Activated T-cell treated with anti-CD3 and anti-CD28 coated beads, Interleukin-2, amount 50 U/mL, for 24 hours (primary cell): ENCODE measurements around the gene COL20A1.

Experiments
- DNase-seq: peaks from one replicate; pipeline ENCODE4 v3.0.0-alpha.2; 2020
- H3K27ac Mint-ChIP-seq: 2 replicates; pipeline ENCODE4 v1.8.0; 2020; ENCODE audit warnings: mild to moderate bottlenecking, mixed read lengths
- H3K27me3 Mint-ChIP-seq: 2 replicates; pipeline ENCODE4 v1.8.0; 2020; ENCODE audit warnings: mixed read lengths
- H3K36me3 Mint-ChIP-seq: 2 replicates; pipeline ENCODE4 v1.8.0; 2020; ENCODE audit warnings: low read depth, mixed read lengths
- H3K4me1 Mint-ChIP-seq: 2 replicates; pipeline ENCODE4 v1.8.0; 2020; ENCODE audit warnings: low read depth, mixed read lengths
- H3K4me3 Mint-ChIP-seq: 2 replicates; pipeline ENCODE4 v1.8.0; 2020; ENCODE audit warnings: mild to moderate bottlenecking, moderate library complexity, mixed read lengths
- H3K9me3 Mint-ChIP-seq: 2 replicates; pipeline ENCODE4 v1.8.0; 2020; ENCODE audit warnings: mixed read lengths

COL20A1 gene

DNA sequence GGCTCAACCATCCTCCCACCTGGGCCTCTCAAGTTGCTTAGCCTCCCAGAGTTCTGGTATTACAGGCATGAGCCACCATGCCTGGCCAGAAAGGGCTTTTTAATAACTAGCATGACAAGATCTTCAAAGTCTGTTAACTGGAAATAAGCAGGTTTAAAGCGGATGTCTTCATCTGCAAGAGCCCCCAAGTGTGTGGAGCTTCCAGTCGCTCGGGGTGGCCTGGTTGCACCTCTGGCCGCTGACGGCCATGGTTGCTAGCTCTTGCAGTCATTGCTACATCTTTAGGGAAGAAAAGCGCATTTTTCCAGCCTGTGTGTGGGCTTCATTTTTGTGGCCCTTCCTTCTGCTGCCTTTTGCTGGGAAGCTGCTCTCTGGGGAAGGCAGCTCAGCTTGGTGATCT lies 12.6 kb upstream of the COL20A1 start:
- no peaks in the 10 kb centered on the region for H3K27me3 Mint-ChIP-seq
- H3K4me1 Mint-ChIP-seq = peaks cover 5% of the 10 kb centered on the region
- no peak overlapping the region for H3K27ac Mint-ChIP-seq
- peaks cover 83% of the 10 kb centered on the region for H3K36me3 Mint-ChIP-seq
- no peak overlapping the region for H3K4me3 Mint-ChIP-seq
- DNase-seq = no peak
- H3K9me3 Mint-ChIP-seq = no peaks in the 10 kb centered on the region

- H3K27me3 Mint-ChIP-seq = no peaks in the 10 kb centered on the region
- no peak overlapping the region for H3K4me3 Mint-ChIP-seq
- no peak for DNase-seq
- peaks cover 84% of the 10 kb centered on the region for H3K36me3 Mint-ChIP-seq
- H3K4me1 Mint-ChIP-seq = peaks cover 4% of the 10 kb centered on the region
- no peaks in the 10 kb centered on the region for H3K9me3 Mint-ChIP-seq
- no peak overlapping the region for H3K27ac Mint-ChIP-seq
Observed at GRCh38 chr20:63280929-63281545, 11.9 kb upstream of the COL20A1 start.

DNA sequence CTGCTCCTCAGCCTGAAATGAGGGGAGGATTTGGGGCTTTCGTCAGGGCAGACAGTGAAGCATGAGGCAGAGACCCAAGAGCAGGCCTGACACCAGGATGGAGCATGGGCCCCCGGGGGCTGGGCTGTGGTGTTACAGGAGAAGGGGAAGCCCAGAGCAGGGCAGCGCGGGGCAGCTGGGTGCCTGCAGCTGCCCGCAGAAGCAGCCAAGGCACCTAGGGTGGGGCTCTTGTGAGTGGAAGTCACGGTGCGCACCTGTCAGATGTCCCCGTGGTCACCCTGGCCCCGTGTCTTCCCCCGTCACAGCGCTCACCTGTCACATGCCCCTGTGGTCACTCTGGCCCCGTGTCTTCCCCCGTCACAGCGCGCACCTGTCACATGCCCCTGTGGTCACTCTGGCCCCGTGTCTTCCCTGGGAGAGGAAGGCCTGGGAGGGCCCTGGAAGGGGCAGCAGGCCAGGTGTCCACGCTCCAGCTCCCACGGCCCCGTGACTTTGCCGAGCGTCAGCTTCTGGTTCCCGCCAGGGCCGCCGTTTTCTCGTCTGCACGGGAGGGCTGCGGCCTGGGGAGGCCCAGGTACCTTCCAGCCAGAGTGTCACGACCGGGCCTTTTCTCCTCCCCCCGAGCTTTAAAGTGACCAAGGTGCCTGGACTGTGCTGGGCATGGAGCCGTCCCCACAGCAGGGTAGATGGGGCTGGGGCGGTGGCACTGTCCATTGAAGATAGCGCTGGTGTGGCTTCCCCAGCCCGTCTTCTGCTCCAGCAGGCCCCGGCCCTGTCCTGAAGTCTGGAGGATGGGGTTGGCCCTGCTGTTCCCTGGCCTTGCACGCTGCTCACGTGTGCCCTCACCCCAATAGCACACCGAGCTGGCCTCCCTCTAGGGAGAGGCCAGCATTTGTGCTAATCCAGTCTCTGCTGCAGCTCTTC lies 11.0 kb upstream of the COL20A1 start:
- Mint-ChIP-seq H3K36me3 (peaks cover 79% of the 10 kb centered on the region), H3K27ac (no peak overlapping the region), H3K4me3 (no peak overlapping the region), H3K9me3 (no peaks in the 10 kb centered on the region), H3K27me3 (no peaks in the 10 kb centered on the region), H3K4me1 (peaks cover 4% of the 10 kb centered on the region)
- DNase-seq = no peak

DNA sequence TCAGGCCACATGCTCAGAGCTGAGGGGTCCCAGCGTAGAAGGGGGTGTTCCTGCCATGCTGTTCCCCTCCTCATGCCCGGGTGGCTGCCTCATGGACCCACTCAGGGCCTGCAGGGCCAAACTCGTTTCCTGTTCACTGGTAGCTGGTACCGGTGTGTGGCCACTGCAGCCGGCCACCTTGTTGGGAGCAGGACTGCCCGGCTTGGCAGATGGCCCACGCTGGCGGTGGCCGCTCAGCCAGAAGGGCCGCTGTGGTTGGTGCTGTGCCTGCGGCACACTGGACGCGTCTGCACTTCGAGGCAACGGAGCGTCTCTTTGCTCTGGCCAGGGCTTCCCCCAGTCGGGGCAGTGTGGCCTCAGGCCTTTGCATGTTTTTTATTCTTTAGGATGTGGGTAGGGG lies 10.0 kb upstream of the COL20A1 start:
- Mint-ChIP-seq H3K4me1 (peaks cover 4% of the 10 kb centered on the region), H3K4me3 (no peak overlapping the region)

GRCh38 chr20:63283397-63284082 lies 9.4 kb upstream of the COL20A1 start:
- H3K9me3 Mint-ChIP-seq = no peaks in the 10 kb centered on the region
- no peak for DNase-seq
- H3K4me3 Mint-ChIP-seq = peak overlapping the region; percentile 62
- H3K27me3 Mint-ChIP-seq = no peaks in the 10 kb centered on the region
- peak overlapping the region; percentile 52 for H3K27ac Mint-ChIP-seq
- peaks cover 4% of the 10 kb centered on the region for H3K4me1 Mint-ChIP-seq
- peaks cover 75% of the 10 kb centered on the region for H3K36me3 Mint-ChIP-seq

More for the DNA sequence above, 10.0 kb upstream of the COL20A1 start:
- no peaks in the 10 kb centered on the region for H3K9me3 Mint-ChIP-seq
- H3K27ac Mint-ChIP-seq = no peak overlapping the region
- DNase-seq = no peak
- H3K36me3 Mint-ChIP-seq = peaks cover 76% of the 10 kb centered on the region
- no peaks in the 10 kb centered on the region for H3K27me3 Mint-ChIP-seq

- DNase-seq = no peak
- Mint-ChIP-seq H3K27ac (peak overlapping the region; percentile 52), H3K9me3 (no peaks in the 10 kb centered on the region), H3K36me3 (peaks cover 75% of the 10 kb centered on the region), H3K4me3 (peak overlapping the region; percentile 62), H3K27me3 (no peaks in the 10 kb centered on the region), H3K4me1 (peaks cover 4% of the 10 kb centered on the region)
Observed at GRCh38 chr20:63284083-63284440, 8.9 kb upstream of the COL20A1 start.

DNA sequence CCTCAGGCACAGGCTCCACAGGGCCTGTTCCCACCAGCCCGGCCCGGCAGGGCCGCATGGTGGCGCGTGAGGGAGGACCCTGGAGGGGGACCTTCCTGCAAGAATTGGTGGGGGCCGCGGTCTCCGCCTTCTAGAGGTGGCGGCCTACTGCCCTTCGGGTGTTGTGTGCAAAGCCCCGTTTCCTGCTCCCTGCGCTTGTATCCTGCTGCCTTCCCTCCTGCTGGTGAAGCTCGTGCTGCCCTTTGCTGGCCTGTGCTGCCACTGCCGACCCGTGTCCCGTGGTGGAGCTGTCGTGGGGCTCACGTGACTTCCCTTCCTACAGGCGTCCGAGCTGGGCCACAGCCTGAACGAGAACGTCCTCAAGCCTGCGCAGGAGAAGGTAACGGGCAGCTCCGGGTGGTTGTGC lies 8.4 kb upstream of the COL20A1 start:
- peak overlapping the region; percentile 40 for H3K27ac Mint-ChIP-seq
- peaks cover 73% of the 10 kb centered on the region for H3K36me3 Mint-ChIP-seq
- H3K9me3 Mint-ChIP-seq = no peaks in the 10 kb centered on the region
- H3K4me1 Mint-ChIP-seq = peaks cover 4% of the 10 kb centered on the region
- H3K27me3 Mint-ChIP-seq = no peaks in the 10 kb centered on the region
- DNase-seq = no peak
- H3K4me3 Mint-ChIP-seq = peak overlapping the region; percentile 69

DNA sequence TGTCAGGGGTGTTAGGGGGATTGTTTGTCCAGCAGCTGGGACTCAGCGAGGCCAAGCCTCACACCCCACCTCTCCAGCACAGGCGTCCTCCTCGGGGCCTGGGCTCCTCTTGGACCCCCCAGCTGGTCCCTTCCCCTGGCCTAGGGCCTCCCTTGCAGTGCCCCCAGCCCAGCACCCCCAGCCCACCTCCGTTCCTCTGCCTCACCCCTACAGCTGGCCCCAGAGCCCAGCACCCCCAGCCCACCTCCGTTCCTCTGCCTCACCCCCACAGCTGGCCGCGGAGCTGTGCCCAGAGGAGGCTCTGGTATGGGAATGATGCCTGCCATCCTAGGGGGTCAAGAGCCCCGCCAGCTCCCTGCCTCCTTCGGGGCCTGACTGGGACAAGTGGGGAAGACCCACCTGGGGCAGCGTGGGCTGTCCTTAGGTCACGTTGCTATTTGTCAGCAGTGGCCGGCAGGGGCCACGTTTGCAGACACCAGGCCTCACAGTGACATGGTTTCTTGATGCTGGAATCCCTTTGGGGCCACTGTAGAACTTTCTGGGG lies 7.9 kb upstream of the COL20A1 start:
- no peaks in the 10 kb centered on the region for H3K27me3 Mint-ChIP-seq
- peaks cover 4% of the 10 kb centered on the region for H3K4me1 Mint-ChIP-seq
- H3K4me3 Mint-ChIP-seq = peak overlapping the region; percentile 69
- no peaks in the 10 kb centered on the region for H3K9me3 Mint-ChIP-seq
- H3K36me3 Mint-ChIP-seq = peaks cover 69% of the 10 kb centered on the region
- no peak for DNase-seq
- H3K27ac Mint-ChIP-seq = peak overlapping the region; percentile 40

DNA sequence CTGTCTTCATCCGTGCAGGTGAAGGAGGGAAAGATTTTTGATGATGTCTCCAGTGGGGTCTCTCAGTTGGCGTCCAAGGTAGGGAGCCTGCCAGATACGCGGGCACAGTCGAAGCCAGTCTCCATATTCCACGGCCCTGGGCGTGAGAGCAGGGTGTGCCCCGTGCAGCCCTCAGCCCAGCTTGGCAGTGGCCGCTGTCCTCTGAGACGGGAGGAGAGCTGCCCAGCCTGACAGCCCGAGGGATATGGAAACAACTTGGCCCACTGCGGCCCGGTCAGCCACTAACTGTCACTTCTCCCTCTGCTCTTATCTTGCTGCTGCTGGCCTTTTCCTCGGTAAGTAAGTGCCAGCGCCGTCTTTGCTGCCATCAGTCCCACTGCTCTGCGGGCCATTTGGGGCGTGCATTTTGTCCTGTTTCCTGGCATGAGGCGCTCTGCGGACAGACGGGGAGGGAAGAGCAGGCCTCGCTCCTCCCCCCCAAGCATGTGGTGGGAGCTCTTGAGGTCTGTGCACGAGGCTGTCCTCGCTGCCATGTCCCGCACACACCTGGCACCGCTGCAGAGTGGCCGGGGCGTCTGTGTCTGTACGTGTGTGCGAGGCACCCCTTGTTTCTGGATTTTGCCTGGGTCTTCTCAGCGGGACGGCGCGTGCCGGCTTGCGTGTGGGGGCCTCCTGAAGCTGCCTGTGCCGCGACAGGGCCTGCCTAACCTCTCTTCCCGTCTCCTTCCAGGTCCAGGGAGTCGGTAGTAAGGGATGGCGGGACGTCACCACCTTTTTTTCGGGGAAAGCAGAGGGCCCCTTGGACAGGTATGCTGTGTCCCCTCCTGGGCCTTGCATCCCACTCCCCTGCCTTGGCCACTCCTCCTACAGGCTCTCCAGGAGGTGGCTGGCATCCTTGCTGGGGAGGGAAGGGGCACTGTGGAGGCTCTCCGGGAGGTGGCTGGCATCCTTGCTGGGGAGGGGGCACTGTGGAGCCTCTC lies 7.1 kb upstream of the COL20A1 start:
- H3K27me3 Mint-ChIP-seq = no peaks in the 10 kb centered on the region
- H3K4me1 Mint-ChIP-seq = peaks cover 5% of the 10 kb centered on the region
- no peak for DNase-seq
- H3K27ac Mint-ChIP-seq = no peak overlapping the region
- H3K36me3 Mint-ChIP-seq = peaks cover 60% of the 10 kb centered on the region
- H3K9me3 Mint-ChIP-seq = no peaks in the 10 kb centered on the region
- no peak overlapping the region for H3K4me3 Mint-ChIP-seq

DNA sequence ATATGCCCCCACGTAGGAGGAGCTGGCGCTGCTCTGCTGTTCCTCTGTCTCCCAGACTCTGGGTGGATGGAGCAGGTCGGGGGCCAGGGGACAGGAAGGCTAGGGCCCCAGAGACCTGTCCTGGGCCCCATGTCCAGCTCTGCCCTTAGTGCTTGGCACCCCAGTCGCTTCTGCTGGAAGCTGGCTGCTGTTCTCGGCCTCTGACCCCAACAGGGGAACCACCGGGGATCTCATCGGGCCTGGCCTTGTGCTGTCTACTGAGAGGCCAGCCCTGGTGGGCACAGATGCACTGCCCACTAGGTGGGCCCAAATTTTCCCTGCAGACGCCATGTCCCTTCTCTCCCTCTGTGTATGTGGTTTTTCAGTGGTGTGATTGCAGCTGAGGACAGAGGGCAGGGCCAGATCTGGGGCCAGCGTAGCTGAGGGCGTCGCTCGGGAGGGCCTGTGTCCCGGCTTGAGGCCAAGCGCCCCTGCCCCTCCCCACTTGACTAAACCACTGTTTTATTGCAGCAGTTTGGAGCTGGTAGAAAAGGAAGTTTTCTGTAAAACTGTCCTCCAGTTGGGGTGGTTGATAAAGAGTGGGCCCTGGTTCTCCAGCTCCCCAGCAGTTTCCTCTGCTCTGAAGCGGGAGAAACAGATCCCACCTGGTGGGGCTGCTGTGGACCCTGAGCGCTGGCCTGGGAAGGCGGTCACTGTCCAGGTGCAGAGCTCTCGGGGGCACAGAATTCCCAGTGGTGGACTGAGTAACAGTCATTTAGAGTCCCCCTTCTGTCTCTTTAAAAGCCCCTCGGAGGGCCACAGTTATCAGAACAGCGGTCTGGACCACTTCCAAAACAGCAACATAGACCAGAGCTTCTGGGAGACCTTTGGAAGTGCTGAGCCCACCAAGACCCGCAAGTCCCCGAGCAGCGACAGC lies 5.9 kb upstream of the COL20A1 start:
- Mint-ChIP-seq H3K9me3 (no peaks in the 10 kb centered on the region), H3K4me1 (peaks cover 6% of the 10 kb centered on the region), H3K27ac (no peak overlapping the region)

GRCh38 chr20:63287697-63288580 lies 5.0 kb upstream of the COL20A1 start:
- Mint-ChIP-seq H3K27ac (no peak overlapping the region), H3K36me3 (peaks cover 43% of the 10 kb centered on the region), H3K27me3 (no peaks in the 10 kb centered on the region), H3K4me1 (peaks cover 6% of the 10 kb centered on the region), H3K4me3 (no peak overlapping the region), H3K9me3 (no peaks in the 10 kb centered on the region)
- no peak for DNase-seq

More for the DNA sequence above, 5.9 kb upstream of the COL20A1 start:
- no peaks in the 10 kb centered on the region for H3K27me3 Mint-ChIP-seq
- DNase-seq = no peak
- peaks cover 51% of the 10 kb centered on the region for H3K36me3 Mint-ChIP-seq
- H3K4me3 Mint-ChIP-seq = no peak overlapping the region

DNA sequence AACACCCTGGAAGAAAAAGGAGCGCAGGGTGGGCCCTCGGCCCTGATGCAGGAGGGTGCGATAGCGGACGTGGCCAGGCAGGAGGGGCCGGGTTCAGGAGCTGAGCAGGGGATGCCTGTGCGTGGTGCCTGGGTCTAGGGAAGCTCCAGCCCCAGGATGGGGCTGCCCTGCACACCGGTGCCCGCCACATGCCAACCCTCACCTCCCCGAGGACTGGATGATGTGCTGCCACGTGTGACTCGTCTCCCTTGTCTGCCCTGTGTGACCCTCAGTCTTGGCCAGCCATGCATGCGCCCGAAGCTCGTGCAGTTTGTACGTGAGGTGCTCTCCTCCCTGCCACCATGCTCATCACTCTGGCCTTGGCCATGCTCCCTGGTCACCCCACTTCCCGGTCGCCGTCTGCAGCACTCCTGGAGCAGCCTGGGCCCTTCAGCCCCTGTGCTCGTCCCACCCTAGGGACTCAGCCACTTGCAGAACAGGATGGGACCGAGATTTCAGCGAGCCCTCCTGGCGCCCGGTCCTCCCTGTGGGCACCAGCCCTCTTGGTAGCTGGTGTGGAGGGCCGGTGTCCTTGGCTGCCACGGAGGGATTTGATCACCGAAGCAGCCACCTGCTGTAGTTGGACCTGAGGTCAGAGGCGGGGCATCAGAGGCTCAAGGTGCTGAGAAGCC lies 4.3 kb upstream of the COL20A1 start:
- Mint-ChIP-seq H3K4me3 (no peak overlapping the region), H3K27ac (no peak overlapping the region), H3K9me3 (no peaks in the 10 kb centered on the region), H3K36me3 (peaks cover 36% of the 10 kb centered on the region), H3K27me3 (no peaks in the 10 kb centered on the region), H3K4me1 (peaks cover 5% of the 10 kb centered on the region)
- DNase-seq = no peak
